Measurements from ENCODE around the gene MTURN. TPM values are rescaled to one million over a fixed set of nuclear protein-coding genes. Genes with fewer than 3 reads are reported as not detected.

The MTURN gene
- total and polyA plus RNA-seq, 9 of the 15 experiments (the other 6 are each of a cell fraction or from before 2014, with no cell fraction given) = 0.94 to 14.8 (median 6.4) TPM

DNA sequence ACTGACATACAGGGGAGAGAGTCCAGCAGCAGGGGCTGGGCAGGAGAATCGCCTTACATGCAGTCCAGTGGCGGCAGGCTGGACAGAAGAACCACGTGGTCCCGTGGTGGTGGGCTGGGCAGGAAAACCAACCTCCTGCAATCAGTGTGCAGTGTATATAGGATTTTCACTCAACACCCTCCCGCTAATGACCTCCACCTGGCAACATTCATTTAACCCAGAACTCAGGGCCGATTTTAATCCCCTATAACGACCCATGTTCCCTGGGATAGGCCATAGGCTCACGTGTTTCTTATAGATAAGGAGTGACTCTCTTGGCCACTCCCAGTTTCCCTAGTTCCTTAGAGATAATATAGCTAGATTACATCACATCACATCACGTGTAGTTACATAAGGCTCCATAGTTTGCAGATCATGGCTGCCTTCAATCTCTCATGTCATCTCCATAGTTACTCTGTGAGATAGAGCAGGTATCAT is 19.4 kb downstream of the MTURN start (continued):
- TF ChIP-seq, protein P1, sequence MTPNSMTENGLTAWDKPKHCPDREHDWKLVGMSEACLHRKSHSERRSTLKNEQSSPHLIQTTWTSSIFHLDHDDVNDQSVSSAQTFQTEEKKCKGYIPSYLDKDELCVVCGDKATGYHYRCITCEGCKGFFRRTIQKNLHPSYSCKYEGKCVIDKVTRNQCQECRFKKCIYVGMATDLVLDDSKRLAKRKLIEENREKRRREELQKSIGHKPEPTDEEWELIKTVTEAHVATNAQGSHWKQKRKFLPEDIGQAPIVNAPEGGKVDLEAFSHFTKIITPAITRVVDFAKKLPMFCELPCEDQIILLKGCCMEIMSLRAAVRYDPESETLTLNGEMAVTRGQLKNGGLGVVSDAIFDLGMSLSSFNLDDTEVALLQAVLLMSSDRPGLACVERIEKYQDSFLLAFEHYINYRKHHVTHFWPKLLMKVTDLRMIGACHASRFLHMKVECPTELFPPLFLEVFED (CRISPR knock-in tag; conservative IDR thresholded peaks at IDR 0.05) = no peak
- TF ChIP-seq FOXJ2 (tag; IDR thresholded peaks at IDR 0.05) (peak; percentile 74; the same call in 1 of the 2 replicates), ZNF583 (CRISPR knock-in tag; IDR thresholded peaks at IDR 0.05) (0 out of 2 replicates have a peak, but pooled peaks have one; percentile 36), ZKSCAN1 (IDR thresholded peaks at IDR 0.05; ENCODE audit: low read depth, low read length) (no peak), SMAD4 (CRISPR knock-in tag; conservative IDR thresholded peaks at IDR 0.05) (peak; percentile 68; the same call in 1 of the 2 replicates), ZBTB2 (IDR thresholded peaks at IDR 0.05) (no peak), CEBPB (tag; IDR thresholded peaks at IDR 0.05) (peak; percentile 58; the same call in 1 of the 2 replicates), PML (IDR thresholded peaks at IDR 0.05; ENCODE audit: low read length) (peak; percentile 77), ARID2 (IDR thresholded peaks at IDR 0.05) (no peak), NR3C1 (CRISPR knock-in tag; IDR thresholded peaks at IDR 0.05) (no peak), RFX7 (CRISPR knock-in tag; IDR thresholded peaks at IDR 0.05) (no peak), ZNF146 (CRISPR knock-in tag; IDR thresholded peaks at IDR 0.05; ENCODE audit: unreplicated experiment) (no peak), POLR2AphosphoS5 (IDR thresholded peaks at IDR 0.05; ENCODE audit: control insufficient read depth, insufficient read depth, low read depth, low read length) (peak; percentile 64; the same call in 1 of the 2 replicates), CREB1 (IDR thresholded peaks at IDR 0.05) (no peak), CREB1 (CRISPR knock-in tag; IDR thresholded peaks at IDR 0.05) (peak; percentile 32; the same call in 1 of the 2 replicates), ZNF12 (CRISPR knock-in tag; IDR thresholded peaks at IDR 0.05) (no peak), ZNF57 (CRISPR knock-in tag; IDR thresholded peaks at IDR 0.05) (no peak), HDAC1 (IDR thresholded peaks at IDR 0.05) (peak in 1 of 2 experiments; percentile 83; a peak in 3 of 4 replicates)
- TF ChIP-seq, protein P2, sequence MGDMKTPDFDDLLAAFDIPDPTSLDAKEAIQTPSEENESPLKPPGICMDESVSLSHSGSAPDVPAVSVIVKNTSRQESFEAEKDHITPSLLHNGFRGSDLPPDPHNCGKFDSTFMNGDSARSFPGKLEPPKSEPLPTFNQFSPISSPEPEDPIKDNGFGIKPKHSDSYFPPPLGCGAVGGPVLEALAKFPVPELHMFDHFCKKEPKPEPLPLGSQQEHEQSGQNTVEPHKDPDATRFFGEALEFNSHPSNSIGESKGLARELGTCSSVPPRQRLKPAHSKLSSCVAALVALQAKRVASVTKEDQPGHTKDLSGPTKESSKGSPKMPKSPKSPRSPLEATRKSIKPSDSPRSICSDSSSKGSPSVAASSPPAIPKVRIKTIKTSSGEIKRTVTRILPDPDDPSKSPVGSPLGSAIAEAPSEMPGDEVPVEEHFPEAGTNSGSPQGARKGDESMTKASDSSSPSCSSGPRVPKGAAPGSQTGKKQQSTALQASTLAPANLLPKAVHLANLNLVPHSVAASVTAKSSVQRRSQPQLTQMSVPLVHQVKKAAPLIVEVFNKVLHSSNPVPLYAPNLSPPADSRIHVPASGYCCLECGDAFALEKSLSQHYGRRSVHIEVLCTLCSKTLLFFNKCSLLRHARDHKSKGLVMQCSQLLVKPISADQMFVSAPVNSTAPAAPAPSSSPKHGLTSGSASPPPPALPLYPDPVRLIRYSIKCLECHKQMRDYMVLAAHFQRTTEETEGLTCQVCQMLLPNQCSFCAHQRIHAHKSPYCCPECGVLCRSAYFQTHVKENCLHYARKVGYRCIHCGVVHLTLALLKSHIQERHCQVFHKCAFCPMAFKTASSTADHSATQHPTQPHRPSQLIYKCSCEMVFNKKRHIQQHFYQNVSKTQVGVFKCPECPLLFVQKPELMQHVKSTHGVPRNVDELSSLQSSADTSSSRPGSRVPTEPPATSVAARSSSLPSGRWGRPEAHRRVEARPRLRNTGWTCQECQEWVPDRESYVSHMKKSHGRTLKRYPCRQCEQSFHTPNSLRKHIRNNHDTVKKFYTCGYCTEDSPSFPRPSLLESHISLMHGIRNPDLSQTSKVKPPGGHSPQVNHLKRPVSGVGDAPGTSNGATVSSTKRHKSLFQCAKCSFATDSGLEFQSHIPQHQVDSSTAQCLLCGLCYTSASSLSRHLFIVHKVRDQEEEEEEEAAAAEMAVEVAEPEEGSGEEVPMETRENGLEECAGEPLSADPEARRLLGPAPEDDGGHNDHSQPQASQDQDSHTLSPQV (IDR thresholded peaks at IDR 0.05) = 0 out of 2 replicates have a peak, but pooled peaks have one; percentile 46
- TF ChIP-seq, protein P3, sequence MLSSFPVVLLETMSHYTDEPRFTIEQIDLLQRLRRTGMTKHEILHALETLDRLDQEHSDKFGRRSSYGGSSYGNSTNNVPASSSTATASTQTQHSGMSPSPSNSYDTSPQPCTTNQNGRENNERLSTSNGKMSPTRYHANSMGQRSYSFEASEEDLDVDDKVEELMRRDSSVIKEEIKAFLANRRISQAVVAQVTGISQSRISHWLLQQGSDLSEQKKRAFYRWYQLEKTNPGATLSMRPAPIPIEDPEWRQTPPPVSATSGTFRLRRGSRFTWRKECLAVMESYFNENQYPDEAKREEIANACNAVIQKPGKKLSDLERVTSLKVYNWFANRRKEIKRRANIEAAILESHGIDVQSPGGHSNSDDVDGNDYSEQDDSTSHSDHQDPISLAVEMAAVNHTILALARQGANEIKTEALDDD (IDR thresholded peaks at IDR 0.05) = peak; percentile 71
